Thyroid gland (tissue), 4 donors: Measurements from ENCODE around the gene RTKN. TPM values are rescaled to one million over a fixed set of nuclear protein-coding genes. Genes with fewer than 3 reads are reported as not detected.

Experiments used
- DNase-seq, 2 donors: peaks; one replicate each; pipeline ENCODE4 v3.0.0-alpha.2; 2019
- H3K27ac ChIP-seq, 3 donors: fragments of 200-600 bp; sonication (generic); 1 replicate in 2 of 3; 2 replicates in 1 of 3; pipeline ENCODE4 v1.5.1; 2016 to 2019; ENCODE audit warnings: mild to moderate bottlenecking in 1 of 3, moderate library complexity in 1 of 3
- H3K27me3 ChIP-seq: fragments of 200-600 bp; sonication (generic); one replicate; pipeline ENCODE4 v1.5.1; 2019
- H3K36me3 ChIP-seq, 2 donors: fragments of 200-600 bp; sonication (generic); one replicate each; pipeline ENCODE4 v1.5.1; 2016 to 2019
- H3K4me1 ChIP-seq, 2 donors: fragments of 200-600 bp; sonication (generic); one replicate each; pipeline ENCODE4 v1.5.1; 2017 to 2019
- H3K4me3 ChIP-seq, 3 donors: fragments of 200-600 bp; sonication (generic); replicated peaks in 1 of 3; 1 replicate in 2 of 3; 2 replicates in 1 of 3; pipeline ENCODE4 v1.5.1; 2016; ENCODE audit warnings: mild to moderate bottlenecking in 1 of 3
- H3K9me3 ChIP-seq: fragments of 200-600 bp; sonication (generic); one replicate; pipeline ENCODE4 v1.5.1; 2017
- CTCF ChIP-seq, 6 experiments: fragments of 200-600 bp in 3 of 6; fragments of 450-650 bp in 3 of 6; sonication (generic) in 3 of 6; IDR thresholded peaks; one replicate each; pipeline ENCODE4 v1.5.1; 2016 to 2019; ENCODE audit warnings: antibody characterized with exemption in 6 of 6, mild to moderate bottlenecking in 2 of 6, inconsistent platforms in 1 of 6, moderate library complexity in 1 of 6
- POLR2A ChIP-seq, 2 donors: fragments of 450-650 bp; IDR thresholded peaks; one replicate each; pipeline ENCODE4 v1.6.1; 2017; ENCODE audit warnings: antibody characterized with exemption in 2 of 2, mild to moderate bottlenecking in 2 of 2, moderate library complexity in 1 of 2
- WGBS, 2 donors: methylation state at CpG; one replicate each; pipeline ENCODE4 v1.1.5; 2017; 5-methylcytosine and 5-hydroxymethylcytosine counted together
- intact Hi-C: fragments of 100-400 bp; cut with DNase I; formaldehyde crosslinking; loops from one replicate; pipeline ENCODE4 v1.15.1; 2023
- total RNA-seq, 4 donors: library from RNA; depleted of rRNA; stranded (reverse); fragments of >200 nt; gene quantifications; one replicate each; pipeline ENCODE4 v1.2.3, GENCODE V29; 2016

The RTKN gene
- total RNA-seq, 4 donors from 2014 or later = 24.5 to 41.9 (median 35.6) TPM

GRCh38 chr2:74379851-74380789 is 61.6 kb downstream of the RTKN start, which contains the start of gene DCTN1:
DCTN1 (minus strand) TSS chr2:74380311; CDS start chr2:74380037, 274 bp downstream.
- Histone ChIP-seq H3K9me3 (no peaks in the 10 kb centered on the region), H3K27ac (no peak within 1 kb of the TSS), H3K36me3 (peaks cover 7 to 13% of the 10 kb centered on the region in 2 donors), H3K4me1 (peaks cover 19 to 32% of the 10 kb centered on the region in 2 donors), H3K4me3 (peak within 1 kb of the TSS in 1 of 3 donors; percentile 18), H3K27me3 (no peaks in the 10 kb centered on the region)
- DNase-seq = peak; percentile 38 to 42
- no peak for TF ChIP-seq POLR2A (IDR thresholded peaks at IDR 0.05)
- no peak for TF ChIP-seq CTCF (IDR thresholded peaks at IDR 0.05)
- intact Hi-C loops = no loop called here
- WGBS, 2 donors = 25 to 27% methylated on average over 8 to 14 of the region's 14 CpGs

- TF ChIP-seq POLR2A (IDR thresholded peaks at IDR 0.05) = no peak
- no peak for TF ChIP-seq CTCF (IDR thresholded peaks at IDR 0.05)
- H3K27ac ChIP-seq = no peak overlapping the region
- peaks cover 7 to 13% of the 10 kb centered on the region in 2 donors for H3K36me3 ChIP-seq
- H3K4me3 ChIP-seq = no peak overlapping the region
- H3K4me1 ChIP-seq = peaks cover 13 to 35% of the 10 kb centered on the region in 2 donors
- WGBS, 2 donors = 92 to 94% methylated on average over 10 of the region's 10 CpGs
- no peaks in the 10 kb centered on the region for H3K9me3 ChIP-seq
- no peaks in the 10 kb centered on the region for H3K27me3 ChIP-seq
- DNase-seq = no peak
- intact Hi-C loops = no loop called here
These were observed 63.7 kb downstream of the RTKN start for GRCh38 chr2:74378007-74378406.

DNA sequence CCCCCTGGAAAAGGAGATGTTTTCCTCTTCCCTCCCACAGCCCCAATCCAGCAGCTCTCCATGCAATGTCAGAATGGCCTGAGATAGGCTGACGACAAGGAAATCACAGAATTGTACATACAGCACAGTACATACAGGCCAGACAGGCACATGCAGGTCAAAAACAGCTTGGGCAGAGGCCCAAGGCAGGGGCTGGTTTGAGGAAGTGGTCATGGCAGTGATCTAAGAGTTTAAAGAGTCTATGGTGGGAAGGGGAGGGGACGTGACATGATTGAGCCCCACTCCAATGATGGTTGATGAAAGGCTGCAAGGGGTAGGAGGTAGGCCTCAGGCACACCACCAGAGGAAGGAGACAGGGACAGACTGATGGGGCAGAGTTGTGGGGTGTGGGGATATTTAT is 65.9 kb downstream of the RTKN start:
- H3K27me3 ChIP-seq = no peaks in the 10 kb centered on the region
- no peak overlapping the region for H3K4me3 ChIP-seq
- no peaks in the 10 kb centered on the region for H3K9me3 ChIP-seq
- H3K36me3 ChIP-seq = peaks cover 11 to 16% of the 10 kb centered on the region in 2 donors
- TF ChIP-seq CTCF (IDR thresholded peaks at IDR 0.05) (no peak), POLR2A (IDR thresholded peaks at IDR 0.05) (no peak)
- intact Hi-C loops = no loop called here
- no peak for DNase-seq
- H3K27ac ChIP-seq = no peak overlapping the region
- 90 to 93% methylated on average over 2 of the region's 2 CpGs for WGBS, 2 donors
- H3K4me1 ChIP-seq = peaks cover 13 to 32% of the 10 kb centered on the region in 2 donors

Other genes with a start within 250 kb of the RTKN start
- 10 to 100 TPM in 3 of 4 donors, 1 to 10 TPM in 1; 9.0 to 34.8 (median 20.9) TPM for gene MTHFD2, start 243.3 kb downstream of the RTKN start, total RNA-seq
- gene SLC4A5, start 98.5 kb downstream of the RTKN start, total RNA-seq = 10 to 100 TPM; 18.3 to 94.5 (median 59.8) TPM
- 100 to 1,000 TPM in 3 of 4 donors, 10 to 100 TPM in 1; 82.6 to 124 (median 108) TPM for gene DCTN1, start 61.6 kb downstream of the RTKN start, total RNA-seq
- 1 to 10 TPM; 2.3 to 3.4 (median 3.1) TPM for gene C2orf81, start 20.3 kb downstream of the RTKN start, total RNA-seq
- gene WDR54, start 20.2 kb downstream of the RTKN start, total RNA-seq = 10 to 100 TPM in 3 of 4 donors, 1 to 10 TPM in 1; 6.5 to 19.3 (median 13.6) TPM
- gene INO80B, start 13.2 kb upstream of the RTKN start, total RNA-seq = 10 to 100 TPM; 19.9 to 74.4 (median 46.1) TPM
- 100 to 1,000 TPM in 2 of 4 donors, 10 to 100 TPM in 2; 60.7 to 119 (median 102) TPM for gene WBP1, start 16.5 kb upstream of the RTKN start, total RNA-seq
- 10 to 100 TPM; 40.9 to 57.6 (median 51.3) TPM for gene MOGS, start 23.4 kb upstream of the RTKN start, total RNA-seq
- 10 to 100 TPM; 15.0 to 49.4 (median 40.9) TPM for gene MRPL53, start 30.7 kb upstream of the RTKN start, total RNA-seq
- gene CCDC142, start 41.1 kb upstream of the RTKN start, total RNA-seq = 10 to 100 TPM; 13.6 to 58.7 (median 31.3) TPM
- 10 to 100 TPM; 18.9 to 38.0 (median 22.4) TPM for gene TTC31, start 41.1 kb upstream of the RTKN start, total RNA-seq
- gene LBX2, start 57.7 kb upstream of the RTKN start, total RNA-seq = 1 to 10 TPM in 2 of 4 donors, under 1 TPM in 1, not detected in 1; 0.50 to 2.6 (median 1.9) TPM
- 10 to 100 TPM; 11.0 to 25.9 (median 17.1) TPM for gene PCGF1, start 65.8 kb upstream of the RTKN start, total RNA-seq
- gene TLX2, start 72.5 kb upstream of the RTKN start, total RNA-seq = not detected
- not detected for gene DQX1, start 84.3 kb upstream of the RTKN start, total RNA-seq
- 100 to 1,000 TPM in 3 of 4 donors, 10 to 100 TPM in 1; 93.7 to 168 (median 112) TPM for gene AUP1, start 87.8 kb upstream of the RTKN start, total RNA-seq
- gene HTRA2, start 88.0 kb upstream of the RTKN start, total RNA-seq = 10 to 100 TPM; 27.3 to 45.9 (median 37.5) TPM
- gene LOXL3, start 112.0 kb upstream of the RTKN start, total RNA-seq = 1 to 10 TPM in 3 of 4 donors, under 1 TPM in 1; 0.98 to 5.6 (median 2.2) TPM
- gene DOK1, start 112.8 kb upstream of the RTKN start, total RNA-seq = 10 to 100 TPM; 14.4 to 19.4 (median 18.4) TPM
- 1 to 10 TPM in 3 of 4 donors, under 1 TPM in 1; 0.81 to 2.6 (median 1.8) TPM for gene M1AP, start 206.4 kb upstream of the RTKN start, total RNA-seq
- 1 to 10 TPM; 4.3 to 7.2 (median 6.1) TPM for gene SEMA4F, start 212.3 kb upstream of the RTKN start, total RNA-seq